Mucosa of stomach (tissue), 1 donor: ENCODE measurements around the gene WNT11.

Experiments used
- H3K27me3 ChIP-seq: one replicate; pipeline ENCODE4 v1.7.0; 2013; ENCODE audit warnings: mild to moderate bottlenecking, low read length; ENCODE audit not compliant: control insufficient read depth, insufficient read depth
- H3K36me3 ChIP-seq: one replicate; pipeline ENCODE4 v1.7.0; 2013; ENCODE audit warnings: low read length; ENCODE audit not compliant: control insufficient read depth, insufficient read depth
- H3K4me1 ChIP-seq: one replicate; pipeline ENCODE4 v1.7.0; 2013; ENCODE audit warnings: mild to moderate bottlenecking, low read length; ENCODE audit not compliant: control insufficient read depth, insufficient read depth
- H3K4me3 ChIP-seq: one replicate; pipeline ENCODE4 v1.7.0; 2013; ENCODE audit warnings: low read length
- H3K9ac ChIP-seq: one replicate; pipeline ENCODE4 v1.7.0; 2013; ENCODE audit warnings: mild to moderate bottlenecking, low read length, moderate library complexity
- H3K9me3 ChIP-seq: one replicate; pipeline ENCODE4 v1.7.0; 2013; ENCODE audit warnings: mild to moderate bottlenecking, low read length, moderate library complexity; ENCODE audit not compliant: control insufficient read depth
- donor health status: Pancreatic carcinoma.

Gene WNT11

DNA sequence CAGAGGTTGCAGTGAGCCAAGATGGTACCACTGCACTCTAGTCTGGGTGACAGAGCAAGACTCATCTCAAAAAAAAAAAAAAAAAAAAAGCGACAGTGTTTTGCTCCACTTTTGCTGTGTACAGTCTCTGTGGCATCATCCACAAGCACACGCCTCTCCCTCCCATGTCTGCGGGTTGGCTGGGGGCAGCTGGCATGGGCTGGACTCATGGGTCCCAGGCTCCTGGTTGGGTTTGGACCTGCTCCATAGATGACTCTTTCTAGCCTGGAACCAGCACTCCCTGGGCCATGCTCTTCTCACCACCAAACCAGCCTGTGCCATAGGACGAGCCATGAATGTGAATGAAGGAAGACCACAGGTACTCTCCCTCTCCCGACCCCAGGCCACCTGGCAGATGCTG is 7.9 kb upstream of the WNT11 start:
- H3K9me3 ChIP-seq, result no peaks in the 10 kb centered on the region
- no peak overlapping the region for H3K9ac ChIP-seq
- peaks cover 4% of the 10 kb centered on the region for H3K4me1 ChIP-seq
- H3K4me3 ChIP-seq, result no peak overlapping the region
- H3K27me3 ChIP-seq, result peaks cover 51% of the 10 kb centered on the region
- no peaks in the 10 kb centered on the region for H3K36me3 ChIP-seq

DNA sequence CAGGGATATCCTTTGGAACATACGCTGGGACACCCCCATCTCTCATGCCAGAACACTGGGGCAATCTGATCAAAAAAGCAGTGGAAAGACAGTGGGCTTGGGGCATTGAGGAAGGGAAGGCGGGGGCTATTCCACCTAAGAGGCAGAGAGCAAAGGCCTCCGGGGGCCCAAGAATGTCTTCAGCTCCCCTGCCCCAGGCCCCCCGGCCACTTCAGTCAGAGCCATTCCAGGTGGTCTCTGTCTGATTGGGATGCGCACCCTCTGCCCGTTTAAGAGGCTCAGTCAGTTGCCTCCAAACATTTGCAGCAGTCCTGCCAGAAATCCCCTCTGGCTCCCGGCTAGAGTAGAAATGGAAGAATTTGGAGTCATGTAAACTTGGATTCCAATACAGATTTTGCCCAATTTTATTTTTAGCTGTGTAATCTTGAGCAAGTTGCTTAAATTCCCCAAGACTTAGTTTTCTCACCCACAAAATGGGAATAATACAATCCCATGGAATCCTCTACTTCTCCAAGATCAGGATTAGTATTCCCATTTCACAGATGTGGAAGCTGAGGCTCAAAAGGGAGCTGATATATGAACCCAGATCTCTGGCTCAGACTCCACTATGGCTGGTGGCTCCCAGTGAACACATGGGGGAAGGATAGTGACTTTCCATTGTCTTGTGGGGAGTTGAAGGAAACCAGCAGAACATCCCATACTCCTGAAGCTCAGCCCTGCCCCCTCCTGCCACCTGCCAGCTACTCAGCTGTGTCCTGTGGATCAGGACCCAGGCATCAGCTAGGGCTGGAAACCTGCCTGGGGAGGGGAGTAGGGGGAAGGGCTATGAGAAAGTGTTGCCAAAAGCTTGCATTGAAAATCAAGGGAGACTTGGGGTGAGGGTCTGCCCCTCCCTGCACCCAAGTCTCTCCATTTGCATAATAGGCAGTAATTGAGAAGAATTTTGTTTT is 6.1 kb upstream of the WNT11 start:
- Histone ChIP-seq H3K4me3 (no peak overlapping the region), H3K27me3 (peaks cover 63% of the 10 kb centered on the region), H3K4me1 (peaks cover 23% of the 10 kb centered on the region), H3K36me3 (no peaks in the 10 kb centered on the region), H3K9me3 (no peaks in the 10 kb centered on the region), H3K9ac (no peak overlapping the region)

DNA sequence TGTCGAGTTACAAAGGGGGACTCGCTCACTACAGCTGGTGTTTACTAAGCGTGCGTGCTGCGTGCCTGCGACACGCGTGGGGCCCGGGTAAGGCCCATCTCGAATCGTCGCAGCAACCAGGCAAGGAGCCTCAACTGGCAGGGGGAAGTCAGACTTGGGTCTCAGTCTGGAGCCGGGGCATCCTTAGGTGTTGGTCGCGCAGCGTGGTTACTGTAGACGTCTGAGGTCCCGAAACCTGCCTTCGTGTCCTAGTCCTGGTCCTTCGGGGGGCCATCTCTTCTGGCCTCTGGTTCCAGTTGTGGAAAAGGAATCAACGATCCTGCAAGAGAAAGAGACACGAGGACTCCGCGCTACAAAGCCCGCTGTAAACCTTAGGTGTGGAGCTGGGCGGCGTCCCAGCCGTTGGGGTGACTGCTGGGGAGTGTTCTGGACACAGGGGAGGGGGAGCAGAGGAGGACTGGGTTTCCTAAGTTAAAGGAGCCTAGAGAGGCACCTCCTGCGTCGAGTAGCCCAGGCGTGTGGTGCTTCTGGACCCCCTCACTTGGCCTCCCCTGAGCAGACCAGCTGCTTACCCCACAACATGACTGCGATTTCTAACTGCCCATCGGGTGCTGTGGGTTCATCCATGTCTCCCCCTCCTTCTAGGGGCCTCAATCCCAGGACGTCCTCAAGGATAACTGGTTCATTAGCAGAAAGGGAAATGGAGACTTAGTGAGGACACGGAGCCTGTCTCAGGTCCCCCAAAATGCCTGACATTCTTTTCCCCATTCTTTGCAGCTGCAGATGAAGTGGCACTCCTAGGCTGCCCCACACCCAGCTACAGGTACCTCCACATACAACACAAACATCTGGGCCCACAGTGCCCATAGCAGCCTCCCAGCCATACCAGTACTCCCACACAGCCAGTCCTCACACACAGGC is 4.9 kb upstream of the WNT11 start:
- Histone ChIP-seq H3K9ac (no peak overlapping the region), H3K4me1 (peaks cover 33% of the 10 kb centered on the region), H3K36me3 (no peaks in the 10 kb centered on the region), H3K9me3 (no peaks in the 10 kb centered on the region), H3K27me3 (peaks cover 74% of the 10 kb centered on the region), H3K4me3 (no peak overlapping the region)

DNA sequence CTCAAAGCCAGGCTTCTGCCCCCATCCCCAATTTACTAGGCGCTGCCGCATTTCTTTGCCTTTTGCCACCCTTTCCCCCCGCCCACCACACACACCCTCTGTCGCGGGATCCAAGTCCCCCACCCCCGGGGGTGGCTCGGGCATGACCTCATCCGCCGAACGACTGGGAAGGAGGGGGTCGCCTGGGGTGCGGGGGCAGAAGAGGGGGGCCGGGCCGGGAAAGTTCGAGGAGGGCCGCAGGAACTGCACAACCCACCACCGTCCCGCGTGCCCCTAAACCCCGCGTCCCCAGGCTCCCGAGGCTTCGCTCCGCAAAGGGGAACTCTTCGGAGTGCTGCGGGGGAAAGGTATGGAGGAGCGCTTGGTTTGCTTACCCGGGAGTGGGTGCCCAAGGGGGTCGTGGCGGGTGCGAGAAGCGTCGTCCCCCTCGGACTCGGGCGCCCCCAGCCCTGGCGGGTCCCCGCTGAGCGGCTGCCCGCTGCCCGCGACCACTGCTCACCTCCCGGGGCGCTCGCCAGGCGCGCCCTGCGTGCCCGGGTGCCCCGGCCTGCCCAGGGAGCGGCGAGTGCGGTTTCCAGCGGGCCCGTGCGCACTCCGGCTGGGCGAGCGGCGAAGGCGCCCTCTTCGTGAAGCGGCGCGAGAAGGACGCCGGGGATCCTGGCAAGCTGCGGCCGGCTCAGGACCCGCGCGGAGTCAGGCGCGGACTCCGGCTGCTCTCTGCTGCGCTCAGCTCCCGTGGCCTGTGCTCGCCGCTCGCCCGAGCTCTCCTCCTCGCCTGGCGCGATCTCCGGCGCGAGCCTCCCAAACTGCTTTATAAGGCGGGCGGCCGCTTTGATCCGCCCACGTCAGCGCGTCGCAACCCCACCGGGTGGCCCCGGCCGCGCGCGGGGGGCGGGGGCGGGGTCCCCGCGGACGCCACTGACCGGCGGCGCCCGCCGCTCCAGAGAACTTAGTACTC is 4.0 kb upstream of the WNT11 start:
- Histone ChIP-seq H3K4me3 (no peak overlapping the region), H3K27me3 (peaks cover 84% of the 10 kb centered on the region), H3K9ac (no peak overlapping the region), H3K4me1 (peaks cover 39% of the 10 kb centered on the region), H3K9me3 (no peaks in the 10 kb centered on the region), H3K36me3 (no peaks in the 10 kb centered on the region)

GRCh38 chr11:76209375-76209972 is 3.2 kb upstream of the WNT11 start:
- Histone ChIP-seq H3K36me3 (no peaks in the 10 kb centered on the region), H3K9me3 (no peaks in the 10 kb centered on the region), H3K27me3 (peaks cover 92% of the 10 kb centered on the region), H3K4me3 (peak overlapping the region; percentile 22), H3K9ac (no peak overlapping the region), H3K4me1 (peaks cover 39% of the 10 kb centered on the region)

DNA sequence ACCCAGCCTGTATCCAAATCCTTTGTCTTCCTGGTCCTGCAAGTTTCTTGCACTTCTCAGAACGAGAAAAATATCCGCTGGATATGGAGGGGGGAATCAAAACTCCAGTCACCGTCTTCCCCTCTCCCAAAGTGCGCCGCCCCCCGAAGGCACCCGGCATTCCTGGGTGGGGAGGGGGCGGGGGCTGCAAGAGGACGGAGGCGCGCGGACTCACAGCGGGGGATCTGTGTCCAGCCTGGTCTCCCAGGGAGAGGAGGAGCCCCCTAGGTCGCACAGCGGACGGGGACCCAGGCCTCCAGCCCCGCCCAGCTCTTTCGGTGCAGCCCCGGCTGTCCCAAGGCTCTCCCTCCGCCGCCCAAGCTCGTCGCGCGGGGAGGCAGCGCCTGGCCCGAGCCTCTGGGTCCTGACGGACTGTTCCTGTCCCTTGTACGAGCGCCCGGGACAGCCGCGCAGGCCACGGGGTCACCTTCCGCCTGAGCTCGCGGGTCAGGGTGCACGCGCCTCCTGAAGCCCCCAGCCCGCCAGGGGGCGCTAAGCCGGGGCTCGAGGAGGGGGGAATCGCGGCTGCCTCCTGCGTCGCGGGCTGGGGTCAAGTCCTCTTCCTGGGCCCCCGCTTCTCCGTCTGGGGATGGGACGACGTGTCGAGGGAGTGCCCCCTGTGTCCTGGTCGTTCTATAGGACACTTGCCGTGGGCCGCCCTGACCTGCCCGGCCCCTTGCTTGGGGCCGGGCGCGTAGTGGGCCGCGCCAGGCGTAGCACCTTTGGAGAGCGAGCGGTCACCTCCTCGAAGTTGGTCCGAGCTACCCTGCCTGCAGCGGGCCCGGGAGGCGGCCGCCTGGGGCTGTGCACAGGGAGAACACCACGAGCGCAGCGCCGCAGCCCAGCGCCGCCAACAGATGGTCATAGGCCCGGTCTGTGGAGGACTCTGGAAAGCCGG is 2.4 kb upstream of the WNT11 start:
- peak overlapping the region; percentile 22 for H3K4me3 ChIP-seq
- H3K27me3 ChIP-seq, result peaks cover 99% of the 10 kb centered on the region
- no peaks in the 10 kb centered on the region for H3K9me3 ChIP-seq
- no peaks in the 10 kb centered on the region for H3K36me3 ChIP-seq
- peaks cover 39% of the 10 kb centered on the region for H3K4me1 ChIP-seq
- H3K9ac ChIP-seq, result peak overlapping the region; percentile 43

DNA sequence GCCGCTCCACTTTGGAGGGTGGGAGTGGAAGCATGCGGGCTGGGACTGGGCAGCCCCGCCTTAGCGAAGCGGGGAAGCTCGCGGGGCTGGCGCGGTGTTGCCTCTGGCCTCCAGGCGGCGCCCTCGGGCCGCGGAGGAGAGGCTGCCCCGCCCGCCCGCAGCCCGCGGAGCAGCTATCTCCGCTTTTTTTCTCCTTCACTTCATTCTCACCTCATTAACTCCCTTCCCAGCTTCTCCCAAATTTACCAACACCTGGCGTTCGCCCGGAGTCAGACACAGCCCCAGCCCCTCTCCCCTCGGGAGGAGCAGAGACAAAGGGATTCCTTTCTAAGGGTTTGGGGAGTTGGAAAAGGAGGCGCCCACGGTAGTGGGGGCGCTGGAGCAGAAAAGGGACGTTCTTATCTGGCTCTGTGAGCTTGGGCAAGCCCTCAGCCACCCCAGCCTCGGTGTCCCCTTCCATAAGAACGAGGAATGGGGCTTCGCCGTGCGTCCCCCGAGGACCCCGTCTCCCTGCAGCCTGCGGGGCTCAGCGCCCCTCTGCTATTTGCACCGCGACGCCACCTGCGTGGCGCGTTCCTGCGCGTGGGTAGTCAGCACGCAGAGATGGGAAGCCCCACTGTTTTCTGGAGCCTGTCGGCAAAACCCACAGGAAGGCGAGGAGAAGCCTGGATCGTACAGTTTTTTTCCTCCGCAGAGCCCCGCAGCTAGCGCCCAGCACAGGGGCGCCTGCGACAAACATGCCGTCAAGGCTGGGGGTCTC is 1.5 kb upstream of the WNT11 start:
- H3K36me3 ChIP-seq, result no peaks in the 10 kb centered on the region

DNA sequence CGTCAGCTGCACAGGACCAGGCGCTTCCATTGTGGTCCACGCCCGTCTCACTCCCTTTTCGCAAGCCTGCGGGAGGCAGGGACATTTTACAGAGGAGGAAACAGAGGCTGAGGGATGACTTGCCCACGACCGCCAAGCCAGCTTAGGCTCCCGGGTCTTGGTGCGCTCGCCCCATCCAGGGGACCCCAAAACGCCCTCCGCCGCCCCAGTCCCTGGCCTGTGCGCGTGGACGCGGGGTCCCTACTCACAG is 300 bp downstream of the WNT11 start:
- Histone ChIP-seq H3K4me1 (peaks cover 39% of the 10 kb centered on the region), H3K9me3 (no peaks in the 10 kb centered on the region), H3K4me3 (no peak overlapping the region), H3K36me3 (no peaks in the 10 kb centered on the region), H3K27me3 (peaks cover 85% of the 10 kb centered on the region), H3K9ac (no peak overlapping the region)

More for the DNA sequence above, 1.5 kb upstream of the WNT11 start:
- Histone ChIP-seq H3K9ac (peak overlapping the region; percentile 43), H3K4me1 (peaks cover 39% of the 10 kb centered on the region), H3K27me3 (peaks cover 97% of the 10 kb centered on the region), H3K9me3 (no peaks in the 10 kb centered on the region), H3K4me3 (peak overlapping the region; percentile 22)

DNA sequence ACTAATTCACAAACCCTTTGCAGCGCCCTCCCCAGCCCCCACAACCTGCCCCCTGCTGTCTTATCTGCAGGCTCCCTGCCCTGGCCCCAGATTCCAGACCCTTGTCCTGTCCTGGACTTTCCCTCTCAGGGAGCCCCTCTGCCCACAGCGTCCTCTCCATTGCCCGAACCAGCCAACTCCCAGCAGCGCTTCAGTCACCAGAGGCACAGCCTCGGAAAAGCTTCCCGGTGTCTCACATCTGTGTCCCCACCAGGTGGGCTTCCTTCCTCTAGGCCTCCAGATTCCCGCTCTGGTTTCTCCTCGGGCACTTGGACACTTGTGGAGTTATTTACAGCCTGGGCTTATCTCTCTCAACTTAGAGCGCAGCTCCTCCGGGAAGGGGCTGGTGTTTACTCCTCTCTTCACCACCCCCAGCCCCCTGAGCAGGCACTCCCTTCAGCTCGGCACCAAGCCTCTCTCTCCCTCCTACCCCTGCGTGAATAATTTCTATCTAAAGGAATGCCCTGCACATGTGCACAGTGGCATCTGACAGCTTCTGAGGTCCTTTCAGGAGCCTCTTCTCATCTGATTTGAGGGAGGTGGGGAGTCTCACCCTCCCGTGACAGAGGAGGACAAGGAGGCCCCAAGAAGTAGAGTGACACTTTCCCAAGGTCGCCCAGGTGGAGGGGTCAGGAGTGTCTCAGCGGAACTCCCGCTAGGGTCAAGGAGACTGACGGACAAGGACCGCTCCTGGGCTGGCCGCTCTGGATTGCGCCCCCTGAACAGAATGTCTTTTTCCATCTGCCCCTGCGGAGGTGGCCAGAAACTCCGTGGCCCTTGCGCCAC is 838 bp downstream of the WNT11 start:
- no peak overlapping the region for H3K4me3 ChIP-seq
- H3K27me3 ChIP-seq, result peaks cover 79% of the 10 kb centered on the region
- no peaks in the 10 kb centered on the region for H3K36me3 ChIP-seq

More for the DNA sequence above, 838 bp downstream of the WNT11 start:
- Histone ChIP-seq H3K4me1 (peaks cover 39% of the 10 kb centered on the region), H3K9ac (no peak overlapping the region), H3K9me3 (no peaks in the 10 kb centered on the region)
